ENCODE measurements around the gene LMNB1. TPM values are rescaled to one million over a fixed set of nuclear protein-coding genes. Genes with fewer than 3 reads are reported as not detected.
"Not testable (repeated sequence)": the region's sequence is repeated elsewhere in the genome, so short reads cannot be mapped to it uniquely, and the experiment has no call there.

LMNB1 gene
- total RNA-seq, 1 experiment from 2014 or later: 150 TPM

GRCh38 chr5:126853541-126854307, 76.8 kb downstream of the LMNB1 start:
- intact Hi-C loops (cut with micrococcal nuclease); H3K9me3 ChIP-seq (ENCODE audit: control insufficient read depth in 1 of 2, insufficient read depth in 1 of 2, low read depth in 1 of 2, low read length in 2 of 2); POLR2A ChIA-PET; DNase-seq (ENCODE audit: low read depth, low spot score); RAD21 ChIA-PET (ENCODE audit: low non-redundant PET in 1 of 2, low total read pairs in 2 of 2, uncharacterized antibody in 2 of 2, unreplicated experiment in 2 of 2); H3K36me3 ChIP-seq (ENCODE audit: control insufficient read depth in 1 of 2, insufficient read depth in 2 of 2, low read length in 2 of 2); H3K9me2 ChIP-seq (ENCODE audit: insufficient read depth); H3K27me3 ChIP-seq (ENCODE audit: insufficient read depth, low read length); H4K20me1 ChIP-seq (ENCODE audit: insufficient read depth); CTCF ChIA-PET; H2AFZ ChIP-seq (ENCODE audit: low read depth, low read length, poor library complexity, severe bottlenecking); H3K4me2 ChIP-seq (ENCODE audit: low read length); H3K4me3 ChIP-seq (replicated peaks in 1 of 2; ENCODE audit: low read depth in 1 of 2, low read length in 2 of 2); H3K79me2 ChIP-seq (ENCODE audit: insufficient read depth, low read length); ATAC-seq; H3K4me1 ChIP-seq (ENCODE audit: control insufficient read depth in 1 of 2, insufficient read depth in 2 of 2, low read length in 2 of 2); H3K9ac ChIP-seq (ENCODE audit: low read length); H3K27ac ChIP-seq (ENCODE audit: low read depth, low read length); BruUV-seq (replicated peaks): not testable (repeated sequence)

GRCh38 chr5:126854526-126855110, 77.7 kb downstream of the LMNB1 start:
- BruUV-seq (replicated peaks): no TSS peak
- Histone ChIP-seq H3K36me3 (ENCODE audit: control insufficient read depth in 1 of 2, insufficient read depth in 2 of 2, low read length in 2 of 2) (no peaks in the 10 kb centered on the region), H4K20me1 (ENCODE audit: insufficient read depth) (no peaks in the 10 kb centered on the region), H3K79me2 (ENCODE audit: insufficient read depth, low read length) (no peaks in the 10 kb centered on the region), H3K27ac (ENCODE audit: low read depth, low read length) (no peak overlapping the region), H3K27me3 (ENCODE audit: insufficient read depth, low read length) (no peaks in the 10 kb centered on the region), H3K4me3 (replicated peaks in 1 of 2; ENCODE audit: low read depth in 1 of 2, low read length in 2 of 2) (no peak overlapping the region), H3K4me2 (ENCODE audit: low read length) (no peak overlapping the region), H2AFZ (ENCODE audit: low read depth, low read length, poor library complexity, severe bottlenecking) (no peak overlapping the region), H3K9me3 (ENCODE audit: control insufficient read depth in 1 of 2, insufficient read depth in 1 of 2, low read depth in 1 of 2, low read length in 2 of 2) (no peaks in the 10 kb centered on the region), H3K9me2 (ENCODE audit: insufficient read depth) (no peaks in the 10 kb centered on the region), H3K4me1 (ENCODE audit: control insufficient read depth in 1 of 2, insufficient read depth in 2 of 2, low read length in 2 of 2) (no peaks in the 10 kb centered on the region), H3K9ac (ENCODE audit: low read length) (no peak overlapping the region)
- ChIA-PET CTCF (no interaction called here), POLR2A (no interaction called here), RAD21 (ENCODE audit: low non-redundant PET in 1 of 2, low total read pairs in 2 of 2, uncharacterized antibody in 2 of 2, unreplicated experiment in 2 of 2) (no interaction called here)
- intact Hi-C loops (cut with micrococcal nuclease): no loop called here
- no peak for DNase-seq (ENCODE audit: low read depth, low spot score)
- ATAC-seq: no peak
- TF ChIP-seq POLR2AphosphoS5 (IDR thresholded peaks at IDR 0.05; ENCODE audit: low read depth, low read length): no peak
- no peak for TF ChIP-seq SRF (IDR thresholded peaks at IDR 0.05; ENCODE audit: low read depth)
- no peak for TF ChIP-seq CBX3 (IDR thresholded peaks at IDR 0.05; ENCODE audit: low read depth)
- TF ChIP-seq JUND (IDR thresholded peaks at IDR 0.05): no peak
- TF ChIP-seq SIN3A (IDR thresholded peaks at IDR 0.05; ENCODE audit: low read depth): no peak
- TF ChIP-seq FOSL1 (IDR thresholded peaks at IDR 0.05; ENCODE audit: low read depth): no peak
- no peak for TF ChIP-seq RAD21 (IDR thresholded peaks at IDR 0.05; ENCODE audit: low read depth)
- TF ChIP-seq CEBPB (IDR thresholded peaks at IDR 0.05; ENCODE audit: low read depth): no peak
- TF ChIP-seq ELF1 (IDR thresholded peaks at IDR 0.05; ENCODE audit: borderline replicate concordance, low read depth): no peak
- no peak for TF ChIP-seq TCF7L2 (IDR thresholded peaks at IDR 0.05; ENCODE audit: borderline replicate concordance, extremely low read depth, insufficient read depth, insufficient read length)
- no peak for TF ChIP-seq POLR2A (IDR thresholded peaks at IDR 0.05; ENCODE audit: borderline replicate concordance, extremely low read depth, insufficient read depth, insufficient read length)
- no peak for TF ChIP-seq EZH2phosphoT487 (IDR thresholded peaks at IDR 0.05; ENCODE audit: borderline replicate concordance)
- no peak for TF ChIP-seq ATF3 (IDR thresholded peaks at IDR 0.05)
- TF ChIP-seq SP1 (IDR thresholded peaks at IDR 0.05; ENCODE audit: low read depth): no peak
- no peak for TF ChIP-seq EGR1 (IDR thresholded peaks at IDR 0.05; ENCODE audit: low read depth)
- TF ChIP-seq REST (IDR thresholded peaks at IDR 0.05; ENCODE audit: low read depth): no peak
